Mononuclear cell (primary cell): ENCODE data around the gene SEPTIN12. TPM values are rescaled to one million over a fixed set of nuclear protein-coding genes. Genes with fewer than 3 reads are reported as not detected.
A peak's percentile ranks its signal among the peaks of the same experiment; 100 is the strongest.

Source experiments
- H3K27me3 ChIP-seq: 2 replicates; pipeline ENCODE4 v1.6.0; 2011; ENCODE audit warnings: low read length, control low read depth; ENCODE audit not compliant: insufficient read depth
- H3K4me1 ChIP-seq: 2 replicates; pipeline ENCODE4 v1.5.1; 2011; ENCODE audit warnings: mild to moderate bottlenecking, low read length, control low read depth; ENCODE audit not compliant: insufficient read depth
- H3K4me3 ChIP-seq: 2 replicates; pipeline ENCODE4 v1.5.1; 2011; ENCODE audit warnings: mild to moderate bottlenecking, low read length, moderate library complexity
- H3K9me3 ChIP-seq: 2 replicates; pipeline ENCODE4 v1.5.1; 2011; ENCODE audit warnings: low read depth, mild to moderate bottlenecking, control low read depth, low read length
- total RNA-seq: library from RNA; depleted of rRNA; stranded (reverse); fragments of >200 nt; gene quantifications from one replicate; pipeline ENCODE4 v1.2.3, GENCODE V29; 2012

The SEPTIN12 gene
- total RNA-seq, 1 donor = not detected

- Histone ChIP-seq H3K4me3 (no peak overlapping the region), H3K9me3 (no peaks in the 10 kb centered on the region), H3K4me1 (peaks cover 10% of the 10 kb centered on the region), H3K27me3 (no peaks in the 10 kb centered on the region)
These were observed 10.1 kb downstream of the SEPTIN12 start for GRCh38 chr16:4778050-4778392.

DNA sequence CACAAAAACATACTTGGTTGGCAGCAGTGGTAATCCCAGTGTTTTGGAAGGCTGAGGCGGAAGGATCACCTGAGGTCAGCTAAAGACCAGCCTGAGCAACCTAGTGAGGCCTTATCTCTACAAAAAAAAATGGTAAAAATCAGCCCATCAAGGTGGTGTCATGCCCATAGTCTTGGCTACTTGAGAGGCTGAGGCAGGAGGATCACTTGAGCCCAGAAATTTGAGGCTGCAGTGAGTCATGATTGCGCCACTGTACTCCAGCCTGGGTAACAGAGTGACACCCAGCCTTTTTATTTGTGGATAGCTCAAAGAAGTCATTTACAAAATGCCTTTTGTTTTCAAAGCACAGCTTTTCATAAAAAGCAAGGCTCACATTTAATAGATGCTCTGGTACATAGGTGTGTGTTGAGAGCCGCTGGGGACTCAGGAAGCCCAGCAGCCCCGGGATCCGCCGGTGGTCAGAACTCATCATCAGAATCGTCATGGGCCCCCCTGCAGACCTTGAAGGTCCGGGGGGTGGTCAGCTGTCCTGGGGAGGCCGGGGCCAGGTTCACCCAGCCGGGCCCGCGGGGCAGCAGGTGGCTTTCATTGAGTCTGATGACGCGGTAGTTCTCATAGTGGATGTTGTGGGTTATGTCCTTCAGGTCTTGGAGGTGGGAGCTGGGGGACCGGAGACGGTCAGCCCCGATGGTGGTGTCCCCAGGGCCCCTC, 10.7 kb downstream of the SEPTIN12 start:
- H3K9me3 ChIP-seq = no peaks in the 10 kb centered on the region
- H3K4me3 ChIP-seq = no peak overlapping the region
- H3K27me3 ChIP-seq = no peaks in the 10 kb centered on the region
- H3K4me1 ChIP-seq = peaks cover 9% of the 10 kb centered on the region

- no peaks in the 10 kb centered on the region for H3K27me3 ChIP-seq
- peaks cover under 1% of the 10 kb centered on the region for H3K4me1 ChIP-seq
- H3K4me3 ChIP-seq = no peak overlapping the region
- H3K9me3 ChIP-seq = no peaks in the 10 kb centered on the region
These were observed 11.9 kb downstream of the SEPTIN12 start for GRCh38 chr16:4776141-4776705.

DNA sequence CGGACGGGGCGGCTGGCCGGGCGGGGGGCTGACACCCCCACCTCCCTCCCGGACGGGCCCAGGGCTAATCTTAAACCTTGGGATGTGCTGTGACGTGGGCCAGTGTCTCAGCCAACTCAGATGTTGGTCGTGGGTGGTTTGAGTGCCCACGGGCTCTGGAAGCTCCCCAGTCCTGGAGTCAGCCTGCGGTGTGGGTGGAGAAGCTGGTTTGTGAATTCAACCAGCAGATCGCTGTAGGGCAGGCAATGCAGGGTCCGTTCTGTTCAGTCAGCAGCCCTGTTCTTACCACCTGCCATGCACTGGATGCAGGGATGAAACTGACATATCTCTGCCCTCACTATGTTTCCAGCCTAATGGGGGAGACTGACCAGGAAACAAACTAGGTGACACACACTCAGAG, 13.1 kb downstream of the SEPTIN12 start:
- H3K27me3 ChIP-seq = no peaks in the 10 kb centered on the region
- no peak overlapping the region for H3K4me3 ChIP-seq
- no peaks in the 10 kb centered on the region for H3K4me1 ChIP-seq

GRCh38 chr16:4772351-4772750, 15.8 kb downstream of the SEPTIN12 start:
- Histone ChIP-seq H3K9me3 (no peaks in the 10 kb centered on the region), H3K4me1 (peaks cover 16% of the 10 kb centered on the region), H3K27me3 (no peaks in the 10 kb centered on the region), H3K4me3 (no peak overlapping the region)

More for the DNA sequence above, 13.1 kb downstream of the SEPTIN12 start:
- no peaks in the 10 kb centered on the region for H3K9me3 ChIP-seq

- H3K4me3 ChIP-seq = no peak overlapping the region
- peaks cover 20% of the 10 kb centered on the region for H3K4me1 ChIP-seq
- H3K27me3 ChIP-seq = no peaks in the 10 kb centered on the region
- H3K9me3 ChIP-seq = no peaks in the 10 kb centered on the region
These were observed 16.5 kb downstream of the SEPTIN12 start for GRCh38 chr16:4771646-4772045.

DNA sequence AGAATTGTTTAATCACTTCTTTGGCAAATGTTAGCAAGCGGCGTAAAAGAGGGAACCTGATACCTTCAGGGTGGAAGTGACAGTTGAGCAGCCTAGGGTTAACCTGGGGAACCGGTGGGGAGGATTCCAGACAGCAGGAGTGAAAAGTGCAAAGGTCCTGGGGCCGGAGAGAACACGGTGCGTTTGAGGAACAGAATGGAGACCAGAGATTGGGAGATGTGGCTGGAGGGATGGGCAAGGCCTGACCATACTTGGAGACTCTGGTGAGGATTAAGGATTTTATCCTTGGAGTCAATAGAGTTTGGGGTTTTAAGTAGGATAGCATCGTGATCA, 18.9 kb downstream of the SEPTIN12 start:
- H3K27me3 ChIP-seq = no peaks in the 10 kb centered on the region
- no peaks in the 10 kb centered on the region for H3K9me3 ChIP-seq
- H3K4me3 ChIP-seq = no peak overlapping the region
- H3K4me1 ChIP-seq = peaks cover 31% of the 10 kb centered on the region

DNA sequence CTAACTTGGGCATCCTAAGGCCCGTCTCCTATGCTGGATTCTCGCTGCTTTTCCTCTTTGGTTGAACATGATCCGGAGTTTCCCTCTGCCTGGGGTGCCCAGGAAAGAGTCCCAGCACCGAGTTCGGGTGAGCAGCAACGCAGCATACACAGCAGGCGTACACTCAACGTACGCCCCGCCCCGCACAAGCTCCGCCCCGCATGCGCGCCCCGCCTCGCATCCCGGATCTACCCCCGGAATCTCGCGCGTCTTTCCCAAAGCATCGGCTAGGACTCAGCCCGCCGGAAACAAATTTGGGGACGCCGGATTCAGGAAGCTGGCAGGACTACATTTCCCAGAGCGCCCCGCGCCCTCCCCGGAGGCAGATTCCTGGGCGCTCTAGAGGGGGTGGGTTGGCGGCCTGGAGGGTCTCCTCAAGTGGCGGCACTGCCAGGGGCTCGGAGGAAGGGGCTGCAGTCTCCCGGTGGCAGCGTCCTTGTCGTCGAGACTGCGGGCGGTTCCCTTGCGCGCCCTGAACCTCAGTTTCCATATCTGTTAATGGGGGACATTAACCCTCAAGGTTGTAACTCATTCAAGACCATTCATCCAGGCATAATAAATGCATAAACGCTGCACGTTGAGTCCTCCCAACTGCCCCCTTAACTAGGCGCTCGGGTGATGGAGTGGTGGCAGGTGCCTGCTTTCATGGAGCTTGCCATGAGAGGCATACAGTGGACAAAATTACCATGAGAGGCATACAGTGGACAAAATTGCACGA, 19.4 kb downstream of the SEPTIN12 start:
- Histone ChIP-seq H3K27me3 (no peaks in the 10 kb centered on the region), H3K4me1 (peaks cover 31% of the 10 kb centered on the region), H3K9me3 (no peaks in the 10 kb centered on the region), H3K4me3 (peak overlapping the region; percentile 58)

- peaks cover 31% of the 10 kb centered on the region for H3K4me1 ChIP-seq
- peak overlapping the region; percentile 58 for H3K4me3 ChIP-seq
- no peaks in the 10 kb centered on the region for H3K27me3 ChIP-seq
- H3K9me3 ChIP-seq = no peaks in the 10 kb centered on the region
These were observed 20.1 kb downstream of the SEPTIN12 start for GRCh38 chr16:4767872-4768548.

GRCh38 chr16:4766875-4767628, 21.1 kb downstream of the SEPTIN12 start, which contains the start of gene ZNF500:
Gene ZNF500 (minus strand): TSS chr16:4767162. CDS start chr16:4765978, 1,184 bp downstream.
- Histone ChIP-seq H3K4me3 (peak within 1 kb of the TSS; percentile 83), H3K4me1 (peaks cover 31% of the 10 kb centered on the region), H3K27me3 (no peaks in the 10 kb centered on the region), H3K9me3 (no peaks in the 10 kb centered on the region)

GRCh38 chr16:4765511-4766474, 22.4 kb downstream of the SEPTIN12 start:
- Histone ChIP-seq H3K9me3 (no peaks in the 10 kb centered on the region), H3K4me1 (peaks cover 31% of the 10 kb centered on the region), H3K27me3 (no peaks in the 10 kb centered on the region), H3K4me3 (peak overlapping the region; percentile 83)

DNA sequence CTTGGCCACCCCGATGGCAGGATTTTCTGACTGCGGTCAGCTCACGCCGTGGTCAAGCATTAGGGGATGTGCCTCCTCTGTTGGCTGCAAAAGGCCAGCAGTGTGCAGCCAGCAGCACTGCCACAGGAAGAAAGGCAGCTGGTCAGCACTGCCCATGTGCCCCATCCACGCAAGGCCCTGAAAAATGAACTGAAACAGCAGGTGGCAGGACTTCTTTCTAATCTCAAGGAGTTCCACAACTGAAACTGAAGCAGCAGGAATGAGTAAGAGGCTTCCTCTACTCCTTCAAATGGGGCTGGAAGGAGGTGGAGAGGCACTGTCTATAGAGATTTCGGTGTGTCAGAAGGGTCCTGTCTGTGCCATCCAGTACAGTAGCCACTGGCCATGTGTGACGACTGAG, 24.4 kb downstream of the SEPTIN12 start:
- H3K9me3 ChIP-seq = no peaks in the 10 kb centered on the region
- H3K4me3 ChIP-seq = no peak overlapping the region
- H3K4me1 ChIP-seq = peaks cover 29% of the 10 kb centered on the region
- H3K27me3 ChIP-seq = no peaks in the 10 kb centered on the region

- no peak overlapping the region for H3K4me3 ChIP-seq
- no peaks in the 10 kb centered on the region for H3K9me3 ChIP-seq
- H3K27me3 ChIP-seq = no peaks in the 10 kb centered on the region
- peaks cover 14% of the 10 kb centered on the region for H3K4me1 ChIP-seq
These were observed 25.9 kb downstream of the SEPTIN12 start for GRCh38 chr16:4762205-4762604.
